OCI-LY7 (cell line): ENCODE results near the gene HORMAD2. TPM values are rescaled to one million over a fixed set of nuclear protein-coding genes. Genes with fewer than 3 reads are reported as not detected.

Source experiments
- BruUV-seq: library from RNA; stranded (reverse); fragments of 400-500 nt; replicated peaks from 2 replicates; lab custom pipeline; 2021; lab: Mats Ljungman, UMichigan
- CTCF ChIA-PET: fragments of 300-600 bp; sonication (Branson Sonifier 250); formaldehyde crosslinking; loops from one replicate; lab custom pipeline; 2022; ENCODE audit warnings: antibody characterized with exemption; ENCODE audit not compliant: unreplicated experiment; lab: Charles Lee
- POLR2A ChIA-PET: fragments of 300-600 bp; sonication (Branson Sonifier 250); formaldehyde crosslinking; loops from one replicate; lab custom pipeline; 2022; ENCODE audit warnings: antibody characterized with exemption; lab: Charles Lee
- DNase-seq: peaks from one replicate; pipeline ENCODE4 v3.0.0-alpha.2; 2015; ENCODE audit warnings: low spot score
- H2AFZ ChIP-seq: fragments of 200-600 bp; sonication (generic), shearing (Covaris generic); 2 replicates; pipeline ENCODE4 v1.6.1; 2014; ENCODE audit warnings: mild to moderate bottlenecking, antibody characterized with exemption, low read length, moderate library complexity
- H3K27ac ChIP-seq: fragments of 200-600 bp; sonication (generic); 2 replicates; pipeline ENCODE4 v1.5.1; 2014; ENCODE audit warnings: mixed run types, low read depth, mild to moderate bottlenecking, moderate library complexity, low read length, inconsistent platforms; ENCODE audit not compliant: poor library complexity, severe bottlenecking
- H3K36me3 ChIP-seq: fragments of 200-600 bp; sonication (generic); 2 replicates; pipeline ENCODE4 v1.6.1; 2014; ENCODE audit warnings: mild to moderate bottlenecking, antibody characterized with exemption, low read length, moderate library complexity, mixed read lengths; ENCODE audit not compliant: insufficient read depth
- H3K4me1 ChIP-seq: fragments of 200-600 bp; sonication (generic); 2 replicates; pipeline ENCODE4 v1.5.1; 2014; ENCODE audit warnings: mild to moderate bottlenecking, low read length; ENCODE audit not compliant: insufficient read depth, poor library complexity, severe bottlenecking
- H3K4me2 ChIP-seq: fragments of 200-600 bp; sonication (generic); 2 replicates; pipeline ENCODE4 v1.6.1; 2014; ENCODE audit warnings: mild to moderate bottlenecking, low read length
- H3K4me3 ChIP-seq: fragments of 200-600 bp; sonication (generic); 2 replicates; pipeline ENCODE4 v1.5.1; 2014; ENCODE audit warnings: mild to moderate bottlenecking, low read depth, low read length; ENCODE audit not compliant: poor library complexity, severe bottlenecking
- H3K79me2 ChIP-seq: fragments of 200-600 bp; sonication (generic); 2 replicates; pipeline ENCODE4 v1.6.1; 2016; ENCODE audit warnings: low read depth, mild to moderate bottlenecking, low read length, moderate library complexity, mixed read lengths; ENCODE audit not compliant: insufficient read depth
- H3K9me2 ChIP-seq: fragments of 200-600 bp; sonication (generic); 2 replicates; pipeline ENCODE4 v1.6.1; 2016; ENCODE audit warnings: mild to moderate bottlenecking, low read length, mixed read lengths; ENCODE audit not compliant: insufficient read depth
- H3K9me3 ChIP-seq: fragments of 200-600 bp; sonication (generic); 2 replicates; pipeline ENCODE4 v1.6.1; 2014; ENCODE audit warnings: mild to moderate bottlenecking, mixed run types, low read length, mixed read lengths
- H4K20me1 ChIP-seq: fragments of 200-600 bp; sonication (generic); 2 replicates; pipeline ENCODE4 v1.6.1; 2014; ENCODE audit warnings: mild to moderate bottlenecking, antibody characterized with exemption, low read length, moderate library complexity, mixed read lengths; ENCODE audit not compliant: insufficient read depth
- EZH2phosphoT487 ChIP-seq: fragments of 200-600 bp; sonication (generic); IDR thresholded peaks from 2 replicates; pipeline ENCODE4 v1.6.1; 2018; ENCODE audit warnings: low read depth, borderline replicate concordance, mild to moderate bottlenecking, mixed run types, antibody characterized with exemption, low read length, moderate library complexity, mixed read lengths
- intact Hi-C: fragments of 100-400 bp; cut with micrococcal nuclease; formaldehyde crosslinking; loops from one replicate; pipeline ENCODE4 v1.10.0; 2022; ENCODE audit not compliant: unreplicated experiment
- total RNA-seq, 2 experiments: library from RNA; depleted of rRNA in 1 of 2; stranded (reverse); fragments of >200 nt in 1 of 2; shearing (Covaris generic) in 1 of 2; gene quantifications; 2 replicates each; pipeline ENCODE4 v1.2.3, GENCODE V29; 2014 to 2022
- TF ChIP-seq, protein P1 (sequence below): fragments of 200-600 bp; sonication (generic); conservative IDR thresholded peaks from 2 replicates; pipeline ENCODE4 v1.5.1; 2014; ENCODE audit warnings: mild to moderate bottlenecking, antibody characterized with exemption, low read length, moderate library complexity, mixed read lengths

The HORMAD2 gene
- total RNA-seq, 2 experiments from 2014 or later = not detected

DNA sequence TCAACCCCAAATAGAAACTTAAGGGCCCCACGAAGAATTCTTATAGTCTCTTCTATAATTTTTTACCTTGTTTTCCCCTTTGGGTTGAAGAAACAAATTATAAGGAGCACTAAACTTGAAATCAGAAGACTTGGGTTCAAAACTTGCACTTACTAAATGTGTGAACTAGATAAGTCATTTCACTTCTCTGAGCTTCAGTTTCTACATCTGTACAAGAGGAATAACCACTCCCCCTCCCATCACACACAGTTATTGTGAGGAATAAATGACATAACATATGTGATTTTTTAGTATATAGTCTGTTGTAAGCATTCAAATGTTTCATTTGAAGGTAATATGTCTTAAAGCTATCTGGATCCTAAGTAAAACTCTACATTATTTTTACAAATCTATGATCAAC lies 87.5 kb downstream of the HORMAD2 start:
- intact Hi-C loops = no loop called here

DNA sequence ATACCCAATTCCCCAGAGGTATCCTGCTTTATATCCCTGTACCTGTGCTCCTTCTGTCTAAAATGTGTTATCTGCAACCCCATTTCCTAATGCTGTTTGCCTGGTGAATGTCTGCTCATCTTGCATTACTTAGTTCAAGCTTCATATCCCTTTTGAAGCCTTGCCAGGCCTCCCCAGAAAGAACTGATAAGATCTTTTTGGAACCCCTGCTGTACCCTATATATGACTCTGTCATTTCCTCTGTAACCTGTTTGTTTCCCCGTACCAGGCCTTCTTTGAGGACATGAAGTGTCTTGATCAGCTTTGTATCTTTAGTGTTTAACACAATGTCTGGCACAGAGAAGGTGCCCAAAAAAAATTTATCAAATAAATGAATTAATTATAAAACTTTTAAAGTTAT lies 88.7 kb downstream of the HORMAD2 start:
- Histone ChIP-seq H3K36me3 (no peaks in the 10 kb centered on the region), H4K20me1 (no peaks in the 10 kb centered on the region), H2AFZ (no peak overlapping the region), H3K4me1 (no peaks in the 10 kb centered on the region), H3K4me3 (no peak overlapping the region), H3K9me2 (no peaks in the 10 kb centered on the region), H3K27ac (no peak overlapping the region), H3K4me2 (no peak overlapping the region), H3K79me2 (no peaks in the 10 kb centered on the region), H3K9me3 (no peaks in the 10 kb centered on the region)
- ChIA-PET CTCF (no interaction called here), POLR2A (interaction anchor here (0.5 to 0.9 kb wide), 2 partner anchors 33 to 46 kb away, joined by 3 to 4 read pairs; no protein-coding TSS in a partner anchor)
- DNase-seq = no peak
- TF ChIP-seq, protein P1, sequence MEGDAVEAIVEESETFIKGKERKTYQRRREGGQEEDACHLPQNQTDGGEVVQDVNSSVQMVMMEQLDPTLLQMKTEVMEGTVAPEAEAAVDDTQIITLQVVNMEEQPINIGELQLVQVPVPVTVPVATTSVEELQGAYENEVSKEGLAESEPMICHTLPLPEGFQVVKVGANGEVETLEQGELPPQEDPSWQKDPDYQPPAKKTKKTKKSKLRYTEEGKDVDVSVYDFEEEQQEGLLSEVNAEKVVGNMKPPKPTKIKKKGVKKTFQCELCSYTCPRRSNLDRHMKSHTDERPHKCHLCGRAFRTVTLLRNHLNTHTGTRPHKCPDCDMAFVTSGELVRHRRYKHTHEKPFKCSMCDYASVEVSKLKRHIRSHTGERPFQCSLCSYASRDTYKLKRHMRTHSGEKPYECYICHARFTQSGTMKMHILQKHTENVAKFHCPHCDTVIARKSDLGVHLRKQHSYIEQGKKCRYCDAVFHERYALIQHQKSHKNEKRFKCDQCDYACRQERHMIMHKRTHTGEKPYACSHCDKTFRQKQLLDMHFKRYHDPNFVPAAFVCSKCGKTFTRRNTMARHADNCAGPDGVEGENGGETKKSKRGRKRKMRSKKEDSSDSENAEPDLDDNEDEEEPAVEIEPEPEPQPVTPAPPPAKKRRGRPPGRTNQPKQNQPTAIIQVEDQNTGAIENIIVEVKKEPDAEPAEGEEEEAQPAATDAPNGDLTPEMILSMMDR = no peak
- TF ChIP-seq EZH2phosphoT487 = no peak
- intact Hi-C loops = no loop called here
- BruUV-seq = no TSS peak

More for the DNA sequence above, 87.5 kb downstream of the HORMAD2 start:
- no peaks in the 10 kb centered on the region for H3K36me3 ChIP-seq
- H3K4me2 ChIP-seq = no peak overlapping the region
- H3K4me1 ChIP-seq = no peaks in the 10 kb centered on the region
- H3K9me3 ChIP-seq = no peaks in the 10 kb centered on the region
- TF ChIP-seq, protein P1 = no peak
- TF ChIP-seq EZH2phosphoT487 = no peak
- CTCF ChIA-PET = no interaction called here
- no peaks in the 10 kb centered on the region for H3K9me2 ChIP-seq
- no peak overlapping the region for H3K4me3 ChIP-seq
- POLR2A ChIA-PET = no interaction called here
- no peak for DNase-seq
- no peak overlapping the region for H3K27ac ChIP-seq
- no peak overlapping the region for H2AFZ ChIP-seq
- no peaks in the 10 kb centered on the region for H4K20me1 ChIP-seq
- BruUV-seq = no TSS peak
- no peaks in the 10 kb centered on the region for H3K79me2 ChIP-seq

DNA sequence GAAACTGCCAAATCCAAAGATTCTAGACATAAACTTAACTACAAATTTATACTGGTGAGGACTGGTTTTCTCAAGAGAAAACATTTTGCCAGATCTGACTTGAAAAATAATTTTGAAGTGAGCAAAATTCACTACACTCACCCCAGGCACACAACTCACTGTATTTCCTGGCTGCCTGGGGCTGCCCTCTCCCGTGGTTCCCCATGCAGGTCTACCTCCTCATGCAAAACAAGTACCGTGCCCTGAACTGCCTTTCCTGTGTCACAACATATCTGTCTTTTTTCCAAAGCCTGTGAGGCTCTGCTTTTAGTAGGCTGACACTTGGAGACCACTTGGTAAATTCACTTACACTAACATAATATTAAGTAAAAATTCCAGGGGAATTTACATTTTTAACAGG lies 89.9 kb downstream of the HORMAD2 start:
- Histone ChIP-seq H3K4me2 (no peak overlapping the region), H3K9me3 (no peaks in the 10 kb centered on the region), H4K20me1 (no peaks in the 10 kb centered on the region), H3K9me2 (no peaks in the 10 kb centered on the region), H3K27ac (no peak overlapping the region), H3K4me1 (no peaks in the 10 kb centered on the region), H3K36me3 (no peaks in the 10 kb centered on the region), H3K4me3 (no peak overlapping the region), H2AFZ (no peak overlapping the region), H3K79me2 (no peaks in the 10 kb centered on the region)
- TF ChIP-seq, protein P1 = no peak
- no peak for TF ChIP-seq EZH2phosphoT487
- POLR2A ChIA-PET = no interaction called here
- BruUV-seq = no TSS peak
- intact Hi-C loops = no loop called here
- DNase-seq = no peak
- CTCF ChIA-PET = no interaction called here
